Measurements from ENCODE around the gene SYNJ2. TPM values are rescaled to one million over a fixed set of nuclear protein-coding genes. Genes with fewer than 3 reads are reported as not detected.
A peak's percentile ranks its signal among the peaks of the same experiment; 100 is the strongest.

Gene SYNJ2
- total RNA-seq, 4 donors from 2014 or later = 6.6 to 15.6 (median 9.8) TPM

DNA sequence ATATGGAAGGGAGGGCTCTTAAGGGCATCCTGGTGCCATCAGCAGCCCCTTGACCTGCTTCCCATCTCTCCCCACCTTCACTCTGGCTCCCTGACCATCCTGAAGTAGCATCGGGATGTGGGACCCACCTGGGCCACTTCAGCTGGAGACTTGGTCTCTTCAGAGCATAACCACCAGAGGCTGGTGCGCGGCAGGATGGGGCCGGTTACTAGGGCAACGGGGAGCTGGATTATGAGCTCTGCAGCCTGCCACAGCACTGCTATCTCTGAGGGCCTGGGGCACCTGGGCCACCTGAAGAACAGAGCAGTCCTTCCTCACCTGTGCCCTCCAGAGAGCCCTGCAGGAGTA, 79.7 kb downstream of the SYNJ2 start:
- Histone ChIP-seq H3K9me3 (no peaks in the 10 kb centered on the region), H3K27me3 (no peaks in the 10 kb centered on the region), H3K27ac (peak overlapping the region in 3 of 4 donors; percentile 80 to 92 (median 89)), H3K36me3 (peaks cover 4 to 47% (median 4%) of the 10 kb centered on the region in 3 donors), H3K4me1 (peaks cover 18 to 50% (median 38%) of the 10 kb centered on the region in 3 donors), H3K4me3 (no peak overlapping the region)
- no peak for DNase-seq
- WGBS, 2 donors = 89% methylated on average over 5 of the region's 5 CpGs; no CpG with 5 or more reads in 1 of the 2 donors
- TF ChIP-seq CTCF (IDR thresholded peaks at IDR 0.05) = no peak
- TF ChIP-seq POLR2A (IDR thresholded peaks at IDR 0.05) = no peak
- intact Hi-C loops (cut with DNase I) = loop anchor here (10.0 kb wide), 1 partner anchor 57 kb away; no protein-coding TSS in a partner anchor

DNA sequence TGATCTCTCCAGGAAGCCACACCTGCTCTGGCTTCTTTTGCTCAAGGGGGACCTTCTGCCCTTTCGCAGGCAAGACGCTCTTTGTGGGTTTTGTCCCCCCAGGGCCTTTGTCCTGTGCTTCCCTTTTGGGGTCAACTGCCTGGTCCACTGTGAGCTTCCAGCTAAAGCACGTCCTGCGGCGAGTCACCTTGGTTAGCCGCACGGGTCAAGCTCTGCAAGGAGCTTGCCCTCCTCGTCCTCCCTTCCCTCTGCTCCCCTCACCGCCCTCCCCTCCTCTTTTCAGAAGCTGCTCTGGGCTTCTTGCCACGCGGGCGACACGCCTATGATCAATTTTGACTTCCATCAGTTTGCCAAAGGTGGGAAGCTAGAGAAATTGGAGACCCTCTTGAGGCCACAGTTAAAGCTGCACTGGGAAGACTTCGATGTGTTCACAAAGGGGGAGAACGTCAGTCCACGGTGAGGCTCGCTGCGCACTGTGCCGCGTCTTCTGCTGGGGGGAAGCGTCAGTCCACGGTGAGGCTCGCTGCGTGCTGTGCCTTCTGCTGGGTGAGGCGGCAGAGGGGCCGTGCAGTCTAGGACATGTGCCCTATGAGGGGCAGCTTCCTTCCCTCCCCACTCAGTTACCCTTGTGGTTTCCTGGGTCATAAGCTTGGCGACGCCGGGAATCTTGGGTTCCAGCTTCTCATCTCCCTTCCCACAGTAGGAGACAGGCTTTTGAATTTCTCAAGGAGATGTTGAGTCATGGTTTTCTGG, 80.2 kb downstream of the SYNJ2 start:
- DNase-seq = no peak
- TF ChIP-seq POLR2A (IDR thresholded peaks at IDR 0.05) = no peak
- no peak for TF ChIP-seq CTCF (IDR thresholded peaks at IDR 0.05)
- Histone ChIP-seq H3K9me3 (no peaks in the 10 kb centered on the region), H3K27me3 (no peaks in the 10 kb centered on the region), H3K4me3 (no peak overlapping the region), H3K4me1 (peaks cover 18 to 48% (median 38%) of the 10 kb centered on the region in 3 donors), H3K27ac (peak overlapping the region in 1 of 4 donors; percentile 89), H3K36me3 (peaks cover 4 to 52% (median 4%) of the 10 kb centered on the region in 3 donors)
- intact Hi-C loops (cut with DNase I) = loop anchor here (10.0 kb wide), 1 partner anchor 57 kb away; no protein-coding TSS in a partner anchor
- 93 to 97% methylated on average over 20 to 21 of the region's 29 CpGs for WGBS, 2 donors

GRCh38 chr6:158063736-158064135, 82.1 kb downstream of the SYNJ2 start:
- no peak for DNase-seq
- 93% methylated on average over 8 to 10 of the region's 11 CpGs for WGBS, 2 donors
- peaks cover 4 to 56% (median 4%) of the 10 kb centered on the region in 3 donors for H3K36me3 ChIP-seq
- H3K4me3 ChIP-seq = no peak overlapping the region
- no peaks in the 10 kb centered on the region for H3K27me3 ChIP-seq
- intact Hi-C loops (cut with DNase I) = loop anchor here (10.0 kb wide), 1 partner anchor 59 kb away; no protein-coding TSS in a partner anchor
- peaks cover 30 to 45% (median 37%) of the 10 kb centered on the region in 3 donors for H3K4me1 ChIP-seq
- H3K9me3 ChIP-seq = no peaks in the 10 kb centered on the region
- TF ChIP-seq POLR2A (IDR thresholded peaks at IDR 0.05) = no peak
- TF ChIP-seq CTCF (IDR thresholded peaks at IDR 0.05) = no peak
- no peak overlapping the region for H3K27ac ChIP-seq

- no peak for TF ChIP-seq POLR2A (IDR thresholded peaks at IDR 0.05)
- intact Hi-C loops (cut with DNase I) = loop anchor here (10.0 kb wide), 1 partner anchor 60 kb away; no protein-coding TSS in a partner anchor
- Histone ChIP-seq H3K9me3 (no peaks in the 10 kb centered on the region), H3K36me3 (peaks cover 4 to 59% (median 4%) of the 10 kb centered on the region in 3 donors), H3K27ac (no peak overlapping the region), H3K27me3 (no peaks in the 10 kb centered on the region), H3K4me3 (no peak overlapping the region), H3K4me1 (peaks cover 32 to 45% (median 36%) of the 10 kb centered on the region in 3 donors)
- no peak for DNase-seq
- 60 to 94% methylated on average over 5 to 6 of the region's 24 CpGs for WGBS, 2 donors
Measured at GRCh38 chr6:158064725-158065251, 83.1 kb downstream of the SYNJ2 start.

GRCh38 chr6:158066136-158066781, 84.6 kb downstream of the SYNJ2 start:
- 96 to 97% methylated on average over 10 to 19 of the region's 23 CpGs for WGBS, 2 donors
- intact Hi-C loops (cut with DNase I) = loop anchor here (10.0 kb wide), 1 partner anchor 61 kb away; no protein-coding TSS in a partner anchor
- Histone ChIP-seq H3K36me3 (peaks cover 4 to 73% (median 5%) of the 10 kb centered on the region in 3 donors), H3K9me3 (no peaks in the 10 kb centered on the region), H3K27me3 (no peaks in the 10 kb centered on the region), H3K4me1 (peaks cover 17 to 36% (median 25%) of the 10 kb centered on the region in 3 donors), H3K27ac (no peak overlapping the region), H3K4me3 (no peak overlapping the region)
- TF ChIP-seq CTCF (IDR thresholded peaks at IDR 0.05) (no peak), POLR2A (IDR thresholded peaks at IDR 0.05) (no peak)
- DNase-seq = no peak
